GM23338 (cell line): Measurements from ENCODE around the gene TCEAL8.

Experiments used
- CREB1 ChIP-seq: fragments of 250-450 bp; sonication (Bioruptor Pico); IDR thresholded peaks from 2 replicates; pipeline ENCODE4 v1.5.0; 2020; ENCODE audit warnings: low read depth, mild to moderate bottlenecking, moderate library complexity
- EZH2 ChIP-seq: fragments of 200-600 bp; sonication (generic); IDR thresholded peaks from one replicate; pipeline ENCODE4 v1.8.0; 2017; ENCODE audit warnings: antibody characterized with exemption, mild to moderate bottlenecking, low read depth; ENCODE audit not compliant: unreplicated experiment
- EZH2phosphoT487 ChIP-seq: fragments of 200-600 bp; sonication (generic); IDR thresholded peaks from one replicate; pipeline ENCODE4 v1.8.1; 2018; ENCODE audit warnings: antibody characterized with exemption; ENCODE audit not compliant: unreplicated experiment
- JUNB ChIP-seq: IDR thresholded peaks from one replicate; pipeline ENCODE4 v1.6.1; 2016; ENCODE audit warnings: antibody characterized with exemption; ENCODE audit not compliant: unreplicated experiment
- POLR2AphosphoS5 ChIP-seq: IDR thresholded peaks from 2 replicates; pipeline ENCODE4 v1.6.1; 2016; ENCODE audit warnings: antibody characterized with exemption, low read depth
- STAT1 ChIP-seq: IDR thresholded peaks from one replicate; pipeline ENCODE4 v1.6.1; 2016; ENCODE audit warnings: antibody characterized with exemption; ENCODE audit not compliant: unreplicated experiment
- TF ChIP-seq, protein P1 (sequence below), 2 experiments: fragments of 200-600 bp in 1 of 2; sonication (generic) in 1 of 2; conservative IDR thresholded peaks; 2 replicates each; pipeline versions ENCODE4 v1.5.1 to v1.6.1; 2016 to 2017; ENCODE audit warnings: antibody characterized with exemption in 2 of 2, low read depth in 2 of 2, mild to moderate bottlenecking in 2 of 2, moderate library complexity in 1 of 2
- TF ChIP-seq, protein P2 (sequence below): IDR thresholded peaks from one replicate; pipeline ENCODE4 v1.6.1; 2018; ENCODE audit warnings: antibody characterized with exemption; ENCODE audit not compliant: unreplicated experiment

DNA sequence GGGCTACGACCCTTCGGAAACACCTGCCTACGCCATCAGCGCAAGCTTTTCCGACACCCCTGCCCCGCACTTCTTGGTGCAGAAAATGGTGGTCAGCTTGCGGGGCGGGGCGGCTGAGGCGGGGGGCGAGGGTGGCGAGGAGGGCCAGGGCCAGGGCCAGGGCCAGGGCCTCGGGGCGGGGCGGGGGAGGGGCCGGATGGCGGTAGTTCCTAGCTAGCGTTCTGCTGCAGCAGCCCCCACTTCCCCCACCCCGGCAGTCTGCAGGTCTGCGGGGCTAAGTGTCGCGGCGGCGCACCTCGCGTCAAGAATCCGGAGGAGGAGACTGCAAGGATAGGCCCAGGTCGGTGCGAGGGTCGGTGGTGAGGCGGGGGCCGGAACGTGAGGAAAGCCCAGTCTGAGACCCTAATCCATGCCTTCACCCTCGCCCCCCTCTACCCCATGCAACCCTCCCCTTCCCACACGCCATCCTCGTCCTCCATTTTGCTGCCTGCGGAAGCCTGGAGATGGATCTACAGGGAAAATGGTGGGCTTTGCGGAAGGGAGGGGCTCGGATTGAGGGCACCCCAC lies 39.4 kb downstream of the TCEAL8 start:
- TF ChIP-seq, protein P1, sequence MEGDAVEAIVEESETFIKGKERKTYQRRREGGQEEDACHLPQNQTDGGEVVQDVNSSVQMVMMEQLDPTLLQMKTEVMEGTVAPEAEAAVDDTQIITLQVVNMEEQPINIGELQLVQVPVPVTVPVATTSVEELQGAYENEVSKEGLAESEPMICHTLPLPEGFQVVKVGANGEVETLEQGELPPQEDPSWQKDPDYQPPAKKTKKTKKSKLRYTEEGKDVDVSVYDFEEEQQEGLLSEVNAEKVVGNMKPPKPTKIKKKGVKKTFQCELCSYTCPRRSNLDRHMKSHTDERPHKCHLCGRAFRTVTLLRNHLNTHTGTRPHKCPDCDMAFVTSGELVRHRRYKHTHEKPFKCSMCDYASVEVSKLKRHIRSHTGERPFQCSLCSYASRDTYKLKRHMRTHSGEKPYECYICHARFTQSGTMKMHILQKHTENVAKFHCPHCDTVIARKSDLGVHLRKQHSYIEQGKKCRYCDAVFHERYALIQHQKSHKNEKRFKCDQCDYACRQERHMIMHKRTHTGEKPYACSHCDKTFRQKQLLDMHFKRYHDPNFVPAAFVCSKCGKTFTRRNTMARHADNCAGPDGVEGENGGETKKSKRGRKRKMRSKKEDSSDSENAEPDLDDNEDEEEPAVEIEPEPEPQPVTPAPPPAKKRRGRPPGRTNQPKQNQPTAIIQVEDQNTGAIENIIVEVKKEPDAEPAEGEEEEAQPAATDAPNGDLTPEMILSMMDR (conservative IDR thresholded peaks at IDR 0.05; ENCODE audit: low read depth in 2 of 2): no peak
- TF ChIP-seq POLR2AphosphoS5 (no peak), EZH2 (no peak), JUNB (no peak), STAT1 (no peak), CREB1 (no peak), EZH2phosphoT487 (no peak)
- TF ChIP-seq, protein P2, sequence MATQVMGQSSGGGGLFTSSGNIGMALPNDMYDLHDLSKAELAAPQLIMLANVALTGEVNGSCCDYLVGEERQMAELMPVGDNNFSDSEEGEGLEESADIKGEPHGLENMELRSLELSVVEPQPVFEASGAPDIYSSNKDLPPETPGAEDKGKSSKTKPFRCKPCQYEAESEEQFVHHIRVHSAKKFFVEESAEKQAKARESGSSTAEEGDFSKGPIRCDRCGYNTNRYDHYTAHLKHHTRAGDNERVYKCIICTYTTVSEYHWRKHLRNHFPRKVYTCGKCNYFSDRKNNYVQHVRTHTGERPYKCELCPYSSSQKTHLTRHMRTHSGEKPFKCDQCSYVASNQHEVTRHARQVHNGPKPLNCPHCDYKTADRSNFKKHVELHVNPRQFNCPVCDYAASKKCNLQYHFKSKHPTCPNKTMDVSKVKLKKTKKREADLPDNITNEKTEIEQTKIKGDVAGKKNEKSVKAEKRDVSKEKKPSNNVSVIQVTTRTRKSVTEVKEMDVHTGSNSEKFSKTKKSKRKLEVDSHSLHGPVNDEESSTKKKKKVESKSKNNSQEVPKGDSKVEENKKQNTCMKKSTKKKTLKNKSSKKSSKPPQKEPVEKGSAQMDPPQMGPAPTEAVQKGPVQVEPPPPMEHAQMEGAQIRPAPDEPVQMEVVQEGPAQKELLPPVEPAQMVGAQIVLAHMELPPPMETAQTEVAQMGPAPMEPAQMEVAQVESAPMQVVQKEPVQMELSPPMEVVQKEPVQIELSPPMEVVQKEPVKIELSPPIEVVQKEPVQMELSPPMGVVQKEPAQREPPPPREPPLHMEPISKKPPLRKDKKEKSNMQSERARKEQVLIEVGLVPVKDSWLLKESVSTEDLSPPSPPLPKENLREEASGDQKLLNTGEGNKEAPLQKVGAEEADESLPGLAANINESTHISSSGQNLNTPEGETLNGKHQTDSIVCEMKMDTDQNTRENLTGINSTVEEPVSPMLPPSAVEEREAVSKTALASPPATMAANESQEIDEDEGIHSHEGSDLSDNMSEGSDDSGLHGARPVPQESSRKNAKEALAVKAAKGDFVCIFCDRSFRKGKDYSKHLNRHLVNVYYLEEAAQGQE: no peak
